Activated CD4-positive, alpha-beta T cell treated with anti-CD3 and anti-CD28 coated beads for 24 hours (primary cell): ENCODE results near the gene SMTN.

Experiments
- DNase-seq, 2 donors: peaks; one replicate each; pipeline ENCODE4 v3.0.0-alpha.2; 2020; ENCODE audit warnings: low read depth in 2 of 2

SMTN gene

DNA sequence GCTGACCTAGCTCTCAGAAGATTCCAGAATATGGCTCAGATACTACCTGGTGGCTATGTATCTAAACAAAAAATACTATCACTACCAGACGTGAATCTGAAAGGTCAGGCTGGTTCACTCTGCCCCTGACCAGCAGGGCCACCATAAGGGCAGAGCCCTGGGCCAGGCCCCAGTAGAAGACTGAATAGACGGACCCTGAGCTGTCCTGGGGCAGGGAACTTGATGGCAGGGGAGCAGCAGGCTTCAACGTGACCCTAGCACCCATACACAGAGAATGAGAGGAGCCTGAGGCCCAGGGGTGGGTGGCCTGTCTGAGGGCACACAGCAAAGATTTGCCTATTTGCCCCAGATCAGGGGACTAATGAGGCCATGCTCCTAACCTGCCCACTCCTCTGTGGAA, 72.2 kb downstream of the SMTN start:
- no peak for DNase-seq
